Gastrocnemius medialis (tissue), 4 donors: ENCODE data around the gene ECEL1.

Experiments
- CTCF ChIP-seq, 5 experiments: fragments of 450-650 bp in 3 of 5; fragments of 200-600 bp in 2 of 5; sonication (generic) in 2 of 5; IDR thresholded peaks in 4 of 5; conservative IDR thresholded peaks in 1 of 5; 1 replicate in 4 of 5; 2 replicates in 1 of 5; pipeline ENCODE4 v1.5.1; 2016 to 2019; ENCODE audit warnings: antibody characterized with exemption in 5 of 5, mild to moderate bottlenecking in 3 of 5, moderate library complexity in 3 of 5
- POLR2A ChIP-seq, 2 donors: fragments of 450-650 bp; IDR thresholded peaks; one replicate each; pipeline ENCODE4 v1.6.1; 2017; ENCODE audit warnings: antibody characterized with exemption in 2 of 2, mild to moderate bottlenecking in 2 of 2, moderate library complexity in 2 of 2

DNA sequence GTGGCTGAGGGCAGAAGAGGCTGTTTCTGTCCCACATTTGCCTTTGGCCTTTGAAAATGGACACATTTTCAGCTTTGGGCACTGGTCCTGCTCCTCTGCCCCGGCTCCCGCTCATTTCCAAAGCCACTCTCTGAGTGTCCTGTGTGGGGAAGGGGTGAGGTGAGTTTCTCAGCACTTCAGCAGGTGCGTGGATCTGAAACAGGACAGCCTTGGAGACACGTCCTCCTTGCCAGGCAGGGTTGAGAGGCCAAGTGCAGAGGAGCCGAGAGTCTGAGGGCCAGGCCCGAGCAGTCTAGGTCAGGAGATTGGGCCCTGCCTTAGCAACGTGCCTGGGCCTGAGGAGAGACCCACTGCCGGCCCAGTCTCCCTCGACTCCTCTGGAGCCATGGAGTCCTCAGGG, 53.5 kb downstream of the ECEL1 start:
- TF ChIP-seq POLR2A (IDR thresholded peaks at IDR 0.05) (no peak), CTCF (IDR thresholded peaks at IDR 0.05 in 4 of 5, conservative IDR thresholded peaks at IDR 0.05 in 1 of 5) (no peak)
